GM23248 (cell line): Measurements from ENCODE around the gene RBMS3. TPM values are rescaled to one million over a fixed set of nuclear protein-coding genes. Genes with fewer than 3 reads are reported as not detected.

Experiments
- DNase-seq: peaks from one replicate; pipeline ENCODE4 v3.0.0-alpha.2; 2015
- H2AFZ ChIP-seq: fragments of 200-600 bp; sonication (generic); 2 replicates; pipeline ENCODE4 v1.6.1; 2016; ENCODE audit warnings: antibody characterized with exemption
- H3F3A ChIP-seq: fragments of 200-600 bp; sonication (generic); 2 replicates; pipeline ENCODE4 v1.6.1; 2016; ENCODE audit warnings: mild to moderate bottlenecking, antibody characterized with exemption, mixed run types; ENCODE audit not compliant: insufficient read depth
- H3K27ac ChIP-seq: fragments of 200-600 bp; sonication (generic); 2 replicates; pipeline ENCODE4 v1.5.1; 2016; ENCODE audit warnings: mild to moderate bottlenecking
- H3K27me3 ChIP-seq: fragments of 200-600 bp; sonication (generic); replicated peaks from 2 replicates; pipeline ENCODE4 v1.6.1; 2016; ENCODE audit warnings: mild to moderate bottlenecking; ENCODE audit not compliant: insufficient read depth
- H3K36me3 ChIP-seq: fragments of 200-600 bp; sonication (generic); 2 replicates; pipeline ENCODE4 v1.6.1; 2016; ENCODE audit warnings: low read depth, mild to moderate bottlenecking
- H3K4me1 ChIP-seq: fragments of 200-600 bp; sonication (generic); 2 replicates; pipeline ENCODE4 v1.6.1; 2016; ENCODE audit warnings: mild to moderate bottlenecking; ENCODE audit not compliant: insufficient read depth
- H3K4me2 ChIP-seq: fragments of 200-600 bp; sonication (generic); one replicate; pipeline ENCODE4 v1.6.1; 2016; ENCODE audit warnings: mild to moderate bottlenecking; ENCODE audit not compliant: unreplicated experiment
- H3K4me3 ChIP-seq: fragments of 200-600 bp; sonication (generic); 2 replicates; pipeline ENCODE4 v1.5.1; 2016; ENCODE audit warnings: mild to moderate bottlenecking
- H3K79me2 ChIP-seq: fragments of 200-600 bp; sonication (generic); 2 replicates; pipeline ENCODE4 v1.6.1; 2016; ENCODE audit warnings: mild to moderate bottlenecking; ENCODE audit not compliant: insufficient read depth
- H3K9ac ChIP-seq: fragments of 200-600 bp; sonication (generic); 2 replicates; pipeline ENCODE4 v1.6.1; 2016; ENCODE audit warnings: mild to moderate bottlenecking
- H3K9me2 ChIP-seq: fragments of 200-600 bp; sonication (generic); 2 replicates; pipeline ENCODE4 v1.6.1; 2016; ENCODE audit warnings: mixed run types, mild to moderate bottlenecking, moderate library complexity; ENCODE audit not compliant: insufficient read depth
- H3K9me3 ChIP-seq: fragments of 200-600 bp; sonication (generic); one replicate; pipeline ENCODE4 v1.6.1; 2017; ENCODE audit warnings: low read depth
- H4K20me1 ChIP-seq: fragments of 200-600 bp; sonication (generic); 2 replicates; pipeline ENCODE4 v1.6.0; 2016; ENCODE audit not compliant: insufficient read depth
- EZH2 ChIP-seq: fragments of 200-600 bp; sonication (generic); IDR thresholded peaks from 2 replicates; pipeline ENCODE4 v1.6.1; 2018; ENCODE audit warnings: antibody characterized with exemption, mild to moderate bottlenecking; ENCODE audit not compliant: insufficient read depth, poor library complexity, severe bottlenecking
- EZH2phosphoT487 ChIP-seq: fragments of 200-600 bp; sonication (generic); IDR thresholded peaks from 2 replicates; pipeline ENCODE4 v1.6.1; 2018; ENCODE audit warnings: antibody characterized with exemption, moderate library complexity, mild to moderate bottlenecking, low read depth; ENCODE audit not compliant: insufficient read depth
- WGBS, 2 experiments: methylation state at CpG; one replicate each; pipeline ENCODE4 v1.1.6; 2015 to 2017; ENCODE audit warnings: low lambda C conversion rate in 2 of 2, low coverage in 1 of 2; ENCODE audit errors: missing lambda C conversion rate in 2 of 2; 5-methylcytosine and 5-hydroxymethylcytosine counted together
- in situ Hi-C: fragments of 300-500 bp; cut with MboI; formaldehyde crosslinking; loops from 2 replicates; pipeline ENCODE4 v1.15.0; 2020
- polyA plus RNA-seq: library from polyadenylated mRNA; unstranded; fragments of >200 nt; fragmentation: Nextera tagmentation; extraction: Ambion mirVana; gene quantifications from 2 replicates; pipeline ENCODE4 v1.2.1, GENCODE V29; 2016
- total RNA-seq: library from RNA; depleted of rRNA; stranded (reverse); fragments of >200 nt; shearing (Covaris generic); gene quantifications from 2 replicates; pipeline ENCODE4 v1.2.3, GENCODE V29; 2014

The RBMS3 gene
- total and polyA plus RNA-seq, 2 experiments from 2014 or later, result 40.0 to 94.3 TPM

- H3K4me1 ChIP-seq, result no peaks in the 10 kb centered on the region
- in situ Hi-C loops, result no loop called here
- no peak overlapping the region for H3K9ac ChIP-seq
- H3K27me3 ChIP-seq, result no peaks in the 10 kb centered on the region
- H3F3A ChIP-seq, result no peaks in the 10 kb centered on the region
- H3K4me3 ChIP-seq, result no peak overlapping the region
- H3K4me2 ChIP-seq, result no peak overlapping the region
- H3K27ac ChIP-seq, result no peak overlapping the region
- DNase-seq, result no peak
- no peaks in the 10 kb centered on the region for H3K9me3 ChIP-seq
- peaks cover 26% of the 10 kb centered on the region for H3K36me3 ChIP-seq
- 99% methylated on average over 9 of the region's 9 CpGs for WGBS, 2 experiments
- TF ChIP-seq EZH2phosphoT487 (no peak), EZH2 (no peak)
- no peaks in the 10 kb centered on the region for H3K9me2 ChIP-seq
- no peaks in the 10 kb centered on the region; the same call in 1 of the 2 replicates for H4K20me1 ChIP-seq
- peaks cover 45% of the 10 kb centered on the region for H3K79me2 ChIP-seq
- no peak overlapping the region for H2AFZ ChIP-seq
Measured at GRCh38 chr3:29447946-29448627, 167.2 kb downstream of the RBMS3 start.

DNA sequence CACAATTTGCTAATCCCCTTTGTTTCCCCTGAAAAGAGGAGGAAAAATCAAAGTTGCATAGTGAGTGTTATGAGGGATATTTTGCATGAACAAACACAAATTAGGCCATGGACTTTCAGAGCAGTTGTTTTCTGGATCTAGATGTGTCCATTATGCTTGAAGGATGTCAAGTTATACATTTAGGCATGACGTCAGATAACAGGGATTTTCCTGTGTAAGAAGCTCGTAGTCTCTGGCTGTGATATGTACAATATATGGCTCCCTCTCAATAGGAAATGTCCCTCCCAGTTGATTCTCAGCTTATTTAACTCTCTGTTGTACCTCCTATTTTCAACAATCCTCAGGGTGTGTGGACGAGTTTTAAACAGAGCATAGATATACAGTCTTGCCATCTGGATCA, 171.0 kb downstream of the RBMS3 start:
- H2AFZ ChIP-seq, result no peak overlapping the region
- no peaks in the 10 kb centered on the region; the same call in 1 of the 2 replicates for H3F3A ChIP-seq
- H3K4me3 ChIP-seq, result no peak overlapping the region
- H3K9me3 ChIP-seq, result no peaks in the 10 kb centered on the region
- no peaks in the 10 kb centered on the region; the same call in 1 of the 2 replicates for H3K36me3 ChIP-seq
- H3K9ac ChIP-seq, result no peak overlapping the region
- no peaks in the 10 kb centered on the region for H3K9me2 ChIP-seq
- no peak overlapping the region for H3K4me2 ChIP-seq
- in situ Hi-C loops, result no loop called here
- no peaks in the 10 kb centered on the region for H3K27me3 ChIP-seq
- H3K4me1 ChIP-seq, result no peaks in the 10 kb centered on the region
- no peak overlapping the region for H3K27ac ChIP-seq
- 74 to 77% methylated on average over 3 of the region's 3 CpGs for WGBS, 2 experiments
- no peaks in the 10 kb centered on the region for H4K20me1 ChIP-seq
- peaks cover 46% of the 10 kb centered on the region for H3K79me2 ChIP-seq
- no peak for DNase-seq
- TF ChIP-seq EZH2phosphoT487 (no peak), EZH2 (no peak)

GRCh38 chr3:29452934-29453283, 172.0 kb downstream of the RBMS3 start:
- no peaks in the 10 kb centered on the region; the same call in 1 of the 2 replicates for H3K36me3 ChIP-seq
- H3K9me2 ChIP-seq, result no peaks in the 10 kb centered on the region
- TF ChIP-seq EZH2phosphoT487, result no peak
- in situ Hi-C loops, result no loop called here
- H4K20me1 ChIP-seq, result no peaks in the 10 kb centered on the region
- H3K9ac ChIP-seq, result no peak overlapping the region
- no peak overlapping the region for H3K27ac ChIP-seq
- no peaks in the 10 kb centered on the region for H3K9me3 ChIP-seq
- no peak overlapping the region for H3K4me2 ChIP-seq
- DNase-seq, result no peak
- no peaks in the 10 kb centered on the region; the same call in 1 of the 2 replicates for H3F3A ChIP-seq
- no peak overlapping the region for H2AFZ ChIP-seq
- 93 to 96% methylated on average over 2 of the region's 2 CpGs for WGBS, 2 experiments
- H3K4me1 ChIP-seq, result no peaks in the 10 kb centered on the region
- no peak overlapping the region for H3K4me3 ChIP-seq
- no peaks in the 10 kb centered on the region for H3K27me3 ChIP-seq
- peaks cover 52% of the 10 kb centered on the region for H3K79me2 ChIP-seq

DNA sequence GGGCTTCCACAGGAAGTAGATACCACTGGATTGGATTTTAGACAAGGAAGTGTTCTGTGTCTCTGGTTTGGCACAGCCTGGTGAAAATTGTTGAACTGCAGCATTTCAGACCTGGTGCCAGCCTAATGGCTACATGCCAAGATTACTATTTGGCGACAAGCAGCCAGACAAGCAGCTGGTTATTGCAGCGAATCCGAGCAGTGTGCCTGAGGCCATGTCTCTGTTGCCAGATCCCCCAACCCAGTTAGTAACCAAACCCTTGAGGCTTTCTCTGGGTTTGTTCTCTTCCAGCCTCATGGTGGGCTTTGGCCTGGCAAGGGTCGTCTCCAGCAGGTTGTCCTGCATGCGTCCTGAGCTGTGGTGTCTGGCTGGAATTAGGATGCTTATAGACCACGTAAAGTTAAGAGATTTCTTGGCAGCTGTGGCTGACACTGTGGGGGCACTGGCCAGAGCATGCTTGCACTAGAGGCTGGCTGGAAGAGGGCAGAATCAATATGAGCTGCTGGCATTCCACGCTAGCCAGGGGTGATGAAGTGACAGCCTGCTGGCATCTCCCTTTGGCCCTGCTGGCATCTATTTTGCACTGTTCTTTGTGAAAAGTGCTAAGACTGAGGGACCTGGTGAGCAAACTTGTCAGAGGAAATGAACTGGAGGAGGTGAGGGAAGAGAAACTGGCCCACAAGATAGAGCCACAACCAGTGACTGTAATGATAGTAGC, 172.6 kb downstream of the RBMS3 start:
- Histone ChIP-seq H3K4me3 (no peak overlapping the region), H3K36me3 (no peaks in the 10 kb centered on the region; the same call in 1 of the 2 replicates), H3K4me2 (no peak overlapping the region), H3K79me2 (peaks cover 53% of the 10 kb centered on the region), H3K9me3 (no peaks in the 10 kb centered on the region), H3F3A (no peaks in the 10 kb centered on the region; the same call in 1 of the 2 replicates), H3K27me3 (no peaks in the 10 kb centered on the region), H2AFZ (no peak overlapping the region), H3K9ac (no peak overlapping the region), H4K20me1 (no peaks in the 10 kb centered on the region), H3K27ac (no peak overlapping the region), H3K4me1 (no peaks in the 10 kb centered on the region), H3K9me2 (no peaks in the 10 kb centered on the region)
- no peak for DNase-seq
- TF ChIP-seq EZH2phosphoT487 (no peak), EZH2 (no peak)
- WGBS, 2 experiments, result 73 to 80% methylated on average over 7 of the region's 7 CpGs
- in situ Hi-C loops, result no loop called here
